Activated CD4-positive, alpha-beta T cell treated with anti-CD3 and anti-CD28 coated beads for 36 hours (primary cell): Measurements from ENCODE around the gene KRTAP2-2. TPM values are rescaled to one million over a fixed set of nuclear protein-coding genes. Genes with fewer than 3 reads are reported as not detected.
"Not testable (repeated sequence)": the region's sequence is repeated elsewhere in the genome, so short reads cannot be mapped to it uniquely, and the experiment has no call there.

Experiments
- ATAC-seq: fragments of 200-7000 bp; cut with Tn5 transposase; one replicate; pipeline ENCODE4 v1.10.0; 2021; ENCODE audit warnings: mild to moderate bottlenecking, moderate library complexity
- CTCF ChIA-PET: fragments of 350-600 bp; sonication (Branson Sonifier 250); formaldehyde crosslinking; loops from one replicate; lab custom pipeline; 2021; ENCODE audit warnings: antibody characterized with exemption; lab: Charles Lee
- POLR2A ChIA-PET: fragments of 350-600 bp; sonication (Branson Sonifier 250); formaldehyde crosslinking; loops from one replicate; lab custom pipeline; 2021; ENCODE audit warnings: antibody characterized with exemption, inconsistent platforms; lab: Charles Lee
- DNase-seq: peaks from one replicate; pipeline ENCODE4 v3.0.0-alpha.2; 2020
- H3K27ac Mint-ChIP-seq: one replicate; pipeline ENCODE4 v1.8.0; 2021; ENCODE audit warnings: mixed read lengths
- H3K27me3 Mint-ChIP-seq: one replicate; pipeline ENCODE4 v1.8.0; 2021; ENCODE audit warnings: mixed read lengths
- H3K36me3 Mint-ChIP-seq: one replicate; pipeline ENCODE4 v1.8.0; 2021; ENCODE audit warnings: low read depth, mixed read lengths
- H3K4me1 Mint-ChIP-seq: one replicate; pipeline ENCODE4 v1.8.0; 2021; ENCODE audit warnings: mixed read lengths
- H3K4me3 Mint-ChIP-seq: one replicate; pipeline ENCODE4 v1.8.0; 2021; ENCODE audit warnings: mild to moderate bottlenecking, moderate library complexity, mixed read lengths
- H3K9me3 Mint-ChIP-seq: one replicate; pipeline ENCODE4 v1.8.0; 2021; ENCODE audit warnings: low read depth, mixed read lengths
- intact Hi-C, 2 experiments: fragments of 100-400 bp; cut with DNase I in 1 of 2; cut with micrococcal nuclease in 1 of 2; formaldehyde crosslinking; loops; one replicate each; pipeline versions ENCODE4 v1.14.2 to v1.15.1; 2022 to 2024; cut with DNase I, micrococcal nuclease
- total RNA-seq, 2 experiments: library from RNA; stranded (reverse); gene quantifications; one replicate each; pipeline ENCODE4 v1.2.3, GENCODE V29; 2021

Gene KRTAP2-2
- total RNA-seq: not detected

GRCh38 chr17:41055130-41055529 is at the start of gene KRTAP2-2:
Gene KRTAP2-2, minus strand, starts transcription at chr17:41055230. Its CDS starts 19 bp downstream, at chr17:41055211.
- ATAC-seq, H3K27ac Mint-ChIP-seq, POLR2A ChIA-PET, H3K36me3 Mint-ChIP-seq, H3K4me1 Mint-ChIP-seq, H3K4me3 Mint-ChIP-seq, intact Hi-C loops, DNase-seq, H3K9me3 Mint-ChIP-seq: not testable (repeated sequence)
- CTCF ChIA-PET: interaction anchor here (0.6 kb wide), 1 partner anchor 614 kb away, joined by 3 read pairs; no protein-coding TSS in a partner anchor
- peaks cover 20% of the 10 kb centered on the region for H3K27me3 Mint-ChIP-seq

- peak; percentile 76 for ATAC-seq
- intact Hi-C loops, H3K36me3 Mint-ChIP-seq, DNase-seq, H3K9me3 Mint-ChIP-seq, H3K27me3 Mint-ChIP-seq, H3K4me3 Mint-ChIP-seq, H3K27ac Mint-ChIP-seq, CTCF ChIA-PET, POLR2A ChIA-PET: not testable (repeated sequence)
- H3K4me1 Mint-ChIP-seq: peaks cover 14% of the 10 kb centered on the region
Measured at GRCh38 chr17:41104386-41105038, 49.5 kb upstream of the KRTAP2-2 start.

DNA sequence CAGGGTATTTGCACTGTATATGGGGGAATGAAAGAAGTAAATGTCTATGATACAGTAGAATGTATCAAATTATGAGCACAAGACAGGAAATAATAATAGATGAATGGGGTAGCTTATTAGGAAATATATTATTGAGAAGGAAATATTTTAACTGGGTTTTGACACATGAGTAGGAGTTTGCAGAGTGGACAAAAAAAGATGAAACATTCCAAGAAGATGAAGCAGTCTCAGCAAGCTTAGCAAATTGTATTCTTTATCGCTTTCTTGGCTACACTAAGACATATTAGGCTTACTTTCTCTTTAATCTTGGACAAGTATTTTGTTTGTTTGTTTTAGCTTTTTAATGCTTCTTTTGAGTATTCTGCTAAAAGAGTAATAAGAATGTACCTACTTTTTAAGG is 48.9 kb upstream of the KRTAP2-2 start:
- ChIA-PET POLR2A (no interaction called here), CTCF (interaction anchor here (0.6 kb wide), 1 partner anchor 167 kb away, joined by 3 read pairs; no protein-coding TSS in a partner anchor)
- ATAC-seq: no peak
- Mint-ChIP-seq H3K4me3 (no peak overlapping the region), H3K36me3 (no peaks in the 10 kb centered on the region), H3K9me3 (no peaks in the 10 kb centered on the region), H3K27ac (no peak overlapping the region), H3K4me1 (peaks cover 14% of the 10 kb centered on the region), H3K27me3 (peaks cover 5% of the 10 kb centered on the region)
- no peak for DNase-seq
- intact Hi-C loops: no loop called here

DNA sequence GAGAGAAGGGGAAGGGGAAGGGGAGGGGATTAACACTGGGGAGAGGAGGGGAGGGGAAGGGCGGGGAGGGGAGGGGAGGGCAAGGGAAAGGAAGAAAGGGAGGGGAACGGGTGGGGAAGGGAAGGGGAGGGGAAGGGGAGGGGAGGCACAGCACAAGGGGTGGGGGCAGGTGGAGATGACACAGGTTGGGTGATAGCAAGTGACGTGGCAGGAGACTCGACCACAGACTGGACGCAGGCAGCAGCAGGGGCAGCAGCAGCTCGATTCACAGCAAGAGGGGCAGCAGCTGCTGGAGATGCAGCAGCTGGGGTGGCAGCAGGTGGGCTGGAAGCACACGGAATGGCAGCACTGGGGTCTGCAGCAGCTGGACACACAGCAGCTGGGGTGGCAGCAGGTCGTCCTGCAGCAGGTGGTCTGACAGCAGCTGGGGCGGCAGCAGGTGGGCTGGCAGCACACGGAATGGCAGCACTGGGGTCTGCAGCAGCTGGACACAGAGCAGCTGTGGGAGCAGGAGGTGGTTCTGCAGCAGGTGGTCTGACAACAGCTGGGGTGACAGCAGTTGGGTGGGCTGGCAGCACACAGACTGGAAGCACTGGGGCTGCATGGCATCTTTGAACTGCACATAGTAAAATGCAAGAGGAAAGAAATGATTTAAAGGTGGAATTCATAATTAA is 46.7 kb upstream of the KRTAP2-2 start, which contains the start of gene KRTAP4-16:
Gene KRTAP4-16, minus strand, starts transcription at position 624 of the 674 bp plus-strand sequence. Its CDS starts 0 bp downstream, at position 624.
- Mint-ChIP-seq H3K27ac (no peak within 1 kb of the TSS), H3K27me3 (peaks cover 6% of the 10 kb centered on the region), H3K4me3 (no peak within 1 kb of the TSS), H3K9me3 (no peaks in the 10 kb centered on the region), H3K36me3 (no peaks in the 10 kb centered on the region), H3K4me1 (peaks cover 8% of the 10 kb centered on the region)
- ATAC-seq (no peak), DNase-seq (no peak)
- CTCF ChIA-PET: no interaction called here
- POLR2A ChIA-PET: no interaction called here
- intact Hi-C loops: no loop called here

DNA sequence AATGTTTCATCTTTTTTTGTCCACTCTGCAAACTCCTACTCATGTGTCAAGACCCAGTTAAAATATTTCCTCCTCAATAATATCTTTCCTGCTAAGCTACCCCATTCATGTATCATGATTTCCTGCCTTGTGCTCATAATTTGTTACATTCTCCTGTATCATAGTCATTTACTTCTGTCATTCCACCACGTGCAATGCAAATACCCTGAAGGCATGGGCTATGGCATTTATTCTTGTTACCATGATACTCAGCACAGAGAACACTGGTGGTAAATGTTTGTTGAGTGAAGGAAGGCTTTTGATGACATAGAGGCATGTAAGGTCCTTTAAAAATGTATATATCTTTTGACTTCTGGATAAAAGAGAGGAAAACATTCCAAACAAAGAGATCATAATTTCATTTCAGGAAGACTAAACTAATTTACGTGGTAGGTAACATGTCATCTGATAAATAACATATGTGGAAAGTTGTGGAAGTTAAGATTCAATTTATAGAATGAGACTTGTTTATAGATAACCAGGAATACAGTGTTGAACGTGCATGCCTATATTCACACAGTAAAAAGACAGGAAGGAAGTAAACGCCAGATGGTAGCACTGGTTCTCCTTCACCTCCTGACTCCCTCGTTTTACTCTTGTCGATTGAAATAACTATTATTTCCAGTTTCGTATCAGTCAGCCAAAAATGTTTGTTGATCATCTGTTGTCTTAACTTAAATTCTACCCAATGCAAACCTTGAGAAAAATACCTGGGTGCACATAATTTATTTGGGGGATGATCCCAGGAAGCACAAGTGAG is 44.9 kb upstream of the KRTAP2-2 start:
- CTCF ChIA-PET, H3K36me3 Mint-ChIP-seq, H3K4me3 Mint-ChIP-seq, intact Hi-C loops, H3K9me3 Mint-ChIP-seq, DNase-seq, H3K27me3 Mint-ChIP-seq, ATAC-seq, H3K4me1 Mint-ChIP-seq, POLR2A ChIA-PET, H3K27ac Mint-ChIP-seq: not testable (repeated sequence)

- Mint-ChIP-seq H3K4me3 (no peak overlapping the region), H3K27me3 (peaks cover 8% of the 10 kb centered on the region), H3K27ac (no peak overlapping the region), H3K4me1 (peaks cover 8% of the 10 kb centered on the region), H3K9me3 (no peaks in the 10 kb centered on the region), H3K36me3 (no peaks in the 10 kb centered on the region)
- DNase-seq (no peak), ATAC-seq (no peak)
- POLR2A ChIA-PET: no interaction called here
- CTCF ChIA-PET: no interaction called here
- intact Hi-C loops: no loop called here
Measured at GRCh38 chr17:41098481-41098880, 43.5 kb upstream of the KRTAP2-2 start.

GRCh38 chr17:41098042-41098441 is 43.0 kb upstream of the KRTAP2-2 start, which contains the start of gene KRTAP4-8:
Gene KRTAP4-8, minus strand, starts transcription at chr17:41098142. Its CDS starts 58 bp downstream, at chr17:41098084.
- ChIA-PET POLR2A (no interaction called here), CTCF (no interaction called here)
- Mint-ChIP-seq H3K27me3 (peaks cover 8% of the 10 kb centered on the region), H3K36me3 (no peaks in the 10 kb centered on the region), H3K4me1 (peaks cover 8% of the 10 kb centered on the region), H3K27ac (no peak within 1 kb of the TSS), H3K4me3 (no peak within 1 kb of the TSS), H3K9me3 (peaks cover under 1% of the 10 kb centered on the region)
- no peak for ATAC-seq
- intact Hi-C loops: no loop called here
- DNase-seq: no peak

- CTCF ChIA-PET: no interaction called here
- POLR2A ChIA-PET: no interaction called here
- Mint-ChIP-seq H3K27ac (no peak overlapping the region), H3K4me3 (no peak overlapping the region), H3K4me1 (peaks cover 8% of the 10 kb centered on the region), H3K27me3 (peaks cover 8% of the 10 kb centered on the region), H3K9me3 (peaks cover 3% of the 10 kb centered on the region), H3K36me3 (no peaks in the 10 kb centered on the region)
- ATAC-seq (no peak), DNase-seq (no peak)
- intact Hi-C loops: no loop called here
Measured at GRCh38 chr17:41096055-41096454, 41.0 kb upstream of the KRTAP2-2 start.

GRCh38 chr17:41088760-41089352 is 33.8 kb upstream of the KRTAP2-2 start:
- H3K4me1 Mint-ChIP-seq, H3K36me3 Mint-ChIP-seq, POLR2A ChIA-PET, DNase-seq, intact Hi-C loops, CTCF ChIA-PET, H3K4me3 Mint-ChIP-seq, H3K9me3 Mint-ChIP-seq, H3K27me3 Mint-ChIP-seq, H3K27ac Mint-ChIP-seq, ATAC-seq: not testable (repeated sequence)

GRCh38 chr17:41084100-41084856 is 29.2 kb upstream of the KRTAP2-2 start, which contains the start of gene KRTAP4-7:
Gene KRTAP4-7, plus strand, starts transcription at chr17:41084150. Its CDS starts 57 bp downstream, at chr17:41084207.
- H3K4me1 Mint-ChIP-seq, CTCF ChIA-PET, POLR2A ChIA-PET, H3K27ac Mint-ChIP-seq, ATAC-seq, H3K27me3 Mint-ChIP-seq, H3K4me3 Mint-ChIP-seq, H3K36me3 Mint-ChIP-seq, H3K9me3 Mint-ChIP-seq, DNase-seq: not testable (repeated sequence)
- intact Hi-C loops: loop anchor here in 1 of 2 experiments (2.0 kb wide), 1 partner anchor 57 kb away; the partner anchor contains the start of gene KRTAP4-6
